ENCODE results near the gene THSD4. TPM values are rescaled to one million over a fixed set of nuclear protein-coding genes. Genes with fewer than 3 reads are reported as not detected.

THSD4 gene
- total RNA-seq, 1 donor, result 15.6 TPM

GRCh38 chr15:71225851-71226250 is 110.6 kb downstream of the THSD4 start:
- no peaks in the 10 kb centered on the region for H3K79me2 ChIP-seq (ENCODE audit: insufficient read depth, low read length)
- H3K4me2 ChIP-seq (ENCODE audit: insufficient read depth, low read length), result no peak overlapping the region
- no peak for DNase-seq (ENCODE audit: insufficient read length, low spot score, missing footprints)
- no peaks in the 10 kb centered on the region for H3K9me3 ChIP-seq (ENCODE audit: low read depth, low read length)
- H3K27me3 ChIP-seq (ENCODE audit: insufficient read depth, low read length), result no peaks in the 10 kb centered on the region
- TF ChIP-seq CTCF (IDR thresholded peaks at IDR 0.05; ENCODE audit: extremely low read depth, low read depth, low read length), result no peak
- no peaks in the 10 kb centered on the region for H3K36me3 ChIP-seq (ENCODE audit: insufficient read depth, low read length)
- no peak overlapping the region for H3K27ac ChIP-seq (ENCODE audit: low read depth, low read length)
- H2AFZ ChIP-seq (ENCODE audit: low read length), result no peak overlapping the region
- H3K4me3 ChIP-seq (ENCODE audit: insufficient read depth, low read length), result no peak overlapping the region
- H3K4me1 ChIP-seq (ENCODE audit: insufficient read depth, low read length), result no peaks in the 10 kb centered on the region
- H4K20me1 ChIP-seq (ENCODE audit: insufficient read depth, low read length), result no peaks in the 10 kb centered on the region

GRCh38 chr15:71226536-71227455 is 111.5 kb downstream of the THSD4 start:
- no peak overlapping the region for H3K27ac ChIP-seq (ENCODE audit: low read depth, low read length)
- H3K27me3 ChIP-seq (ENCODE audit: insufficient read depth, low read length), result no peaks in the 10 kb centered on the region
- no peak overlapping the region for H2AFZ ChIP-seq (ENCODE audit: low read length)
- H3K4me2 ChIP-seq (ENCODE audit: insufficient read depth, low read length), result no peak overlapping the region
- no peaks in the 10 kb centered on the region for H3K36me3 ChIP-seq (ENCODE audit: insufficient read depth, low read length)
- H3K4me3 ChIP-seq (ENCODE audit: insufficient read depth, low read length), result no peak overlapping the region
- no peak for DNase-seq (ENCODE audit: insufficient read length, low spot score, missing footprints)
- H3K9me3 ChIP-seq (ENCODE audit: low read depth, low read length), result no peaks in the 10 kb centered on the region
- no peak for TF ChIP-seq CTCF (IDR thresholded peaks at IDR 0.05; ENCODE audit: extremely low read depth, low read depth, low read length)
- H3K4me1 ChIP-seq (ENCODE audit: insufficient read depth, low read length), result no peaks in the 10 kb centered on the region
- H3K79me2 ChIP-seq (ENCODE audit: insufficient read depth, low read length), result no peaks in the 10 kb centered on the region
- H4K20me1 ChIP-seq (ENCODE audit: insufficient read depth, low read length), result no peaks in the 10 kb centered on the region

GRCh38 chr15:71228403-71228802 is 113.1 kb downstream of the THSD4 start:
- no peak overlapping the region for H3K27ac ChIP-seq (ENCODE audit: low read depth, low read length)
- no peaks in the 10 kb centered on the region for H3K36me3 ChIP-seq (ENCODE audit: insufficient read depth, low read length)
- no peak overlapping the region for H2AFZ ChIP-seq (ENCODE audit: low read length)
- DNase-seq (ENCODE audit: insufficient read length, low spot score, missing footprints), result no peak
- H4K20me1 ChIP-seq (ENCODE audit: insufficient read depth, low read length), result no peaks in the 10 kb centered on the region
- no peak for TF ChIP-seq CTCF (IDR thresholded peaks at IDR 0.05; ENCODE audit: extremely low read depth, low read depth, low read length)
- no peaks in the 10 kb centered on the region for H3K4me1 ChIP-seq (ENCODE audit: insufficient read depth, low read length)
- no peaks in the 10 kb centered on the region for H3K9me3 ChIP-seq (ENCODE audit: low read depth, low read length)
- H3K27me3 ChIP-seq (ENCODE audit: insufficient read depth, low read length), result no peaks in the 10 kb centered on the region
- no peak overlapping the region for H3K4me2 ChIP-seq (ENCODE audit: insufficient read depth, low read length)
- H3K4me3 ChIP-seq (ENCODE audit: insufficient read depth, low read length), result no peak overlapping the region
- no peaks in the 10 kb centered on the region for H3K79me2 ChIP-seq (ENCODE audit: insufficient read depth, low read length)

GRCh38 chr15:71230303-71230702 is 115.0 kb downstream of the THSD4 start:
- no peaks in the 10 kb centered on the region for H3K79me2 ChIP-seq (ENCODE audit: insufficient read depth, low read length)
- no peak overlapping the region for H3K4me2 ChIP-seq (ENCODE audit: insufficient read depth, low read length)
- DNase-seq (ENCODE audit: insufficient read length, low spot score, missing footprints), result no peak
- H3K36me3 ChIP-seq (ENCODE audit: insufficient read depth, low read length), result no peaks in the 10 kb centered on the region
- no peak overlapping the region for H2AFZ ChIP-seq (ENCODE audit: low read length)
- H3K9me3 ChIP-seq (ENCODE audit: low read depth, low read length), result no peaks in the 10 kb centered on the region
- no peaks in the 10 kb centered on the region for H4K20me1 ChIP-seq (ENCODE audit: insufficient read depth, low read length)
- no peak overlapping the region for H3K27ac ChIP-seq (ENCODE audit: low read depth, low read length)
- no peaks in the 10 kb centered on the region for H3K27me3 ChIP-seq (ENCODE audit: insufficient read depth, low read length)
- no peak for TF ChIP-seq CTCF (IDR thresholded peaks at IDR 0.05; ENCODE audit: extremely low read depth, low read depth, low read length)
- peaks cover 3% of the 10 kb centered on the region for H3K4me1 ChIP-seq (ENCODE audit: insufficient read depth, low read length)
- H3K4me3 ChIP-seq (ENCODE audit: insufficient read depth, low read length), result no peak overlapping the region
